Stimulated activated CD8-positive, alpha-beta memory T cell treated with anti-CD3 and anti-CD28 coated beads, Interleukin-7, amount 100 ng/mL, for 1 hour (primary cell): ENCODE measurements around the gene NCAPG.

Experiments
- DNase-seq, 2 donors: peaks; one replicate each; pipeline ENCODE4 v3.0.0-alpha.2; 2020; ENCODE audit warnings: low read depth in 2 of 2

The NCAPG gene

DNA sequence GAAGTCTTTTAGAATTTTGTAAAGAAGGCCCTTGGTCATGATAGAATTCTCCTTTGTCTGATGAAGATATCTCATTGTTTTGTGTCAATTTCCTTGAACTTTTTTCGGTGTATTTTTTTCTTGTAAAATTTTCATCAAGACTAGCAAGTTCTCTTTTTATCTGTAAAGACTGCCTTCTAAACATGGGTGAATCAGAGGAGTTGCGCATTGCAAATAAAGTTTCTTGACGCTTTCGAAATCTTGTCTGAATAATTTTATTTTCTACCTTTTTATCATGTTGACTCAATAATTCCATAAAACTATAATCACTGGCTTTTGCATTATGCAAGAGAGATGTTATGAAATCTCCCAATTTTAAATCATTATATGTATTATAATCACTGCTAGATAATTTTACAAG, 66.2 kb downstream of the NCAPG start:
- DNase-seq = no peak

DNA sequence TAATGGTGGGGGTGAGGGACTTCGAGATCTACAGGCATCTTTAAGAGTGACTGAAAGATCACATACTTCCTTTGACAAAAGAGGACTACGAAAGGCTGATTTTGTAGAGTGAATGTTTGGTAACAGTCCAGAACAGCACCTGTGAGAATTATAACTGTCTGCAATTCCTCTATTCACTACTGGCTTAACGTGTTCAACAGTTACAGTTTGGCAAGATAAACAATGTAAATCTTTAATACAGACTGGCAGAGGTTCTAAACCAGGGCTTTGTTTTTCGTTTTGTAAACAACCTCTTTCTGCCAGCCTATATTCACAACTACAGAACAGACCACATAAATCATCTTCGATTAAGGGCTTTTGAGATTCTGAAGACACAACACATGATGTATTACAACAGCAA, 66.9 kb downstream of the NCAPG start:
- DNase-seq = no peak

DNA sequence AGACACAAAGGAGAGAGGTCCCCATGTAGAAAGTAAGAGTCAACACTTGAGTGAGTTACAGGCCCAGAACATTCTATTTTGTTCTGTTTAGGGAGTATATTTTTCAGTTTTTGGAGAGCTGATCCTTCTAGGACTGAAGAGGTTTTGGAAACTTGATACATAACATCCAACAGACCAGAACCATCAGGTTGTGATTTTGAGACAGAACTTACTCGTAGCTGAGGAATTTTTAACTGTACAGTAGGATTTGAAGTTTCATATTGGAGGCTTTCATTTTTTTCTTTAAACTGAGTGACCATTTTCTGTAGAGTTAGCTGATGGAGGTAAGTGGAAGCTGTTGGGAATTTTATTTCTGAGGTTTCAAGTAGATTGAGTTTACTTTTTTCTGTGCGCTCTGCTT, 73.3 kb downstream of the NCAPG start:
- DNase-seq = no peak

DNA sequence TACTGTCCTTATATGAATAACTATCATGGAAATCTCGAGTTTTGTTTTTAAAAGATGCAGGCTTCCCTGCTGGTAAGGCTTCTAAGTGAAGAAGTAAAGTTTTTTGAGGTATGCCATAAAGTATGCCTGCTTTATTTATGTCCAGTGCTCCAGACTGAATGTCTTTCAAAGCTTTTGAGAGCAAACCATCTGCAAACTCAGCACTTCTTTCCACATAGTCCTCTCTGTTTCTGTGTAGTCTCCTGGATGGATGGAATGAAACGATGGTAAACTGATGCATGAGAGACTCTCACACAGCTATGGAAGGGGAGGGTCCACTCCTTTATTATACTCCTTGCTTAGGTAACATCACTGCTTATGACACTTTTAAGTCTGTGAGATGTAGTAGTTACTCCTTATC, 73.7 kb downstream of the NCAPG start:
- DNase-seq = no peak

DNA sequence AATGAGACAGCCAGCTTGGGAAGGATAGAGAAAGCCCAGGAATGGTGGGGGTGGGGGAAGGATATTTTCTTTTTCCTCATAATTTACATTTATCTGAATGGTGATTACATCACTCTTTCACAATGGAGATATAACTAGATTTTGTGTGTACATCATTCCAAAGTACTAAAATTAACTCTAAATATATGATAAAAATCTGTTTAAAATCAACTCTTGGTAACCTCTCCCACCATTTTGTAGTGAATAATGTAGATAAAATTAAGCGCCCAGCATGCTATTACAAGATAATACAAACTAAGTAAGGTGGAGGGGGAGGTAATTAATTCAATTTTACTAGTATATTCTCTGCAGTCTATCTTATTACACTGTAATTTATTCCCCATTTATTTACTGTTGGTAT, 78.9 kb downstream of the NCAPG start:
- no peak for DNase-seq

DNA sequence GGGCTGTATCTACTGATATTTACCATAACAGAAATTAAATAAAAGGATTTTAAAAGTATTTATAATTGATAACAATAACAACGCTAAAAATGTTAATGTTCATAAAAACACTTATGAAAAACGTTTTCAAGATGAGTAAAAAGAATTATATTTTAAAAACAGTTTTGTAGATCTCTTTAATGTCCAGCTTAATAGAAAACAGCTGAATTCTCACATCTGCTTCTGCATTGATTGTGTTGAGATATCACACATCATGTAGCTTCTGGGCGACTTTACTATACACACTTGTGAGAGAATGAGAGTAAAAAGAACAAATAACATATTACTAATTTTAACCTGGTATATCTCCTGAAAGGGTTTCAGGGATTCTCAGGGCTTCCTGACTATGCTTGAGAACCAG, 83.6 kb downstream of the NCAPG start:
- DNase-seq = no peak
